Neutrophil (primary cell): ENCODE results near the gene DRAXIN.

Source experiments
- H3K27ac ChIP-seq: fragments of 200-600 bp; sonication (generic); 2 replicates; pipeline ENCODE4 v1.5.1; 2016; ENCODE audit warnings: mild to moderate bottlenecking, moderate library complexity
- H3K27me3 ChIP-seq: fragments of 200-600 bp; sonication (generic); 2 replicates; pipeline ENCODE4 v1.6.0; 2016; ENCODE audit warnings: mild to moderate bottlenecking
- H3K36me3 ChIP-seq: fragments of 200-600 bp; sonication (generic); 2 replicates; pipeline ENCODE4 v1.5.1; 2017
- H3K4me1 ChIP-seq, 2 experiments: fragments of 200-600 bp in 1 of 2; sonication (generic) in 1 of 2; 1 replicate in 1 of 2; 2 replicates in 1 of 2; pipeline versions ENCODE4 v1.5.1 to v1.6.1; 2013 to 2016; ENCODE audit warnings: low read depth in 1 of 2, low read length in 1 of 2, mild to moderate bottlenecking in 1 of 2, moderate library complexity in 1 of 2; ENCODE audit not compliant: control insufficient read depth in 1 of 2, insufficient read depth in 1 of 2
- H3K4me3 ChIP-seq, 2 experiments: fragments of 200-600 bp in 1 of 2; sonication (generic) in 1 of 2; 1 replicate in 1 of 2; 2 replicates in 1 of 2; pipeline ENCODE4 v1.5.1; 2013 to 2016; ENCODE audit warnings: low read depth in 1 of 2, low read length in 1 of 2, mild to moderate bottlenecking in 1 of 2, moderate library complexity in 1 of 2
- H3K9me3 ChIP-seq: fragments of 200-600 bp; sonication (generic); 2 replicates; pipeline ENCODE4 v1.5.1; 2016
- CTCF ChIP-seq: fragments of 200-600 bp; sonication (generic); IDR thresholded peaks from 2 replicates; pipeline ENCODE4 v1.5.1; 2016; ENCODE audit warnings: antibody characterized with exemption

DRAXIN gene

GRCh38 chr1:11701981-11702803 is 10.7 kb downstream of the DRAXIN start:
- Histone ChIP-seq H3K27me3 (peaks cover 97% of the 10 kb centered on the region), H3K4me1 (no peaks in the 10 kb centered on the region), H3K4me3 (no peak overlapping the region), H3K27ac (no peak overlapping the region), H3K36me3 (no peaks in the 10 kb centered on the region), H3K9me3 (no peaks in the 10 kb centered on the region)
- no peak for TF ChIP-seq CTCF

GRCh38 chr1:11703357-11704193 is 12.1 kb downstream of the DRAXIN start:
- Histone ChIP-seq H3K4me3 (no peak overlapping the region), H3K27me3 (peaks cover 97% of the 10 kb centered on the region), H3K27ac (no peak overlapping the region), H3K9me3 (no peaks in the 10 kb centered on the region), H3K4me1 (no peaks in the 10 kb centered on the region), H3K36me3 (no peaks in the 10 kb centered on the region)
- TF ChIP-seq CTCF, result no peak

GRCh38 chr1:11704194-11704529 is 12.7 kb downstream of the DRAXIN start:
- Histone ChIP-seq H3K27ac (no peak overlapping the region), H3K36me3 (no peaks in the 10 kb centered on the region), H3K4me1 (no peaks in the 10 kb centered on the region), H3K4me3 (no peak overlapping the region), H3K9me3 (no peaks in the 10 kb centered on the region), H3K27me3 (peaks cover 97% of the 10 kb centered on the region)
- TF ChIP-seq CTCF, result no peak

GRCh38 chr1:11704691-11705475 is 13.4 kb downstream of the DRAXIN start:
- Histone ChIP-seq H3K36me3 (no peaks in the 10 kb centered on the region), H3K4me3 (no peak overlapping the region), H3K9me3 (no peaks in the 10 kb centered on the region), H3K27me3 (peaks cover 95% of the 10 kb centered on the region), H3K4me1 (no peaks in the 10 kb centered on the region), H3K27ac (no peak overlapping the region)
- TF ChIP-seq CTCF, result no peak

GRCh38 chr1:11705596-11705995 is 14.1 kb downstream of the DRAXIN start:
- Histone ChIP-seq H3K27me3 (peaks cover 87% of the 10 kb centered on the region), H3K4me3 (no peak overlapping the region), H3K9me3 (no peaks in the 10 kb centered on the region), H3K36me3 (no peaks in the 10 kb centered on the region), H3K4me1 (no peaks in the 10 kb centered on the region), H3K27ac (no peak overlapping the region)
- TF ChIP-seq CTCF, result no peak
